Measurements from ENCODE around the gene ARL2BP. TPM values are rescaled to one million over a fixed set of nuclear protein-coding genes. Genes with fewer than 3 reads are reported as not detected.

The ARL2BP gene
- total RNA-seq, 4 donors from 2014 or later: 27.8 to 66.2 (median 51.0) TPM

GRCh38 chr16:57297856-57298255 is 52.8 kb downstream of the ARL2BP start:
- Histone ChIP-seq H3K36me3 (no peaks in the 10 kb centered on the region), H3K9me3 (no peaks in the 10 kb centered on the region), H3K27me3 (no peaks in the 10 kb centered on the region), H3K4me3 (no peak overlapping the region), H3K27ac (no peak overlapping the region), H3K4me1 (peaks cover 20% of the 10 kb centered on the region)
- 74% methylated on average over 13 of the region's 13 CpGs for WGBS
- peak in 1 of 2 donors; percentile 55 for DNase-seq (ENCODE audit: low spot score in 2 of 2)
- TF ChIP-seq POLR2AphosphoS5 (IDR thresholded peaks at IDR 0.05) (no peak), EP300 (IDR thresholded peaks at IDR 0.05) (no peak), POLR2A (IDR thresholded peaks at IDR 0.05) (no peak), CTCF (IDR thresholded peaks at IDR 0.05) (no peak)

GRCh38 chr16:57299009-57299718 is 54.1 kb downstream of the ARL2BP start:
- TF ChIP-seq CTCF (IDR thresholded peaks at IDR 0.05) (peak in 1 of 2 donors; percentile 33), EP300 (IDR thresholded peaks at IDR 0.05) (no peak)
- peak overlapping the region; percentile 48 for H3K4me3 ChIP-seq
- no peaks in the 10 kb centered on the region for H3K9me3 ChIP-seq
- peak in 1 of 2 donors; percentile 89 for DNase-seq (ENCODE audit: low spot score in 2 of 2)
- H3K36me3 ChIP-seq: no peaks in the 10 kb centered on the region
- 21% methylated on average over 14 of the region's 14 CpGs for WGBS
- no peaks in the 10 kb centered on the region for H3K27me3 ChIP-seq
- peak overlapping the region; percentile 87 for H3K27ac ChIP-seq
- H3K4me1 ChIP-seq: peaks cover 20% of the 10 kb centered on the region

DNA sequence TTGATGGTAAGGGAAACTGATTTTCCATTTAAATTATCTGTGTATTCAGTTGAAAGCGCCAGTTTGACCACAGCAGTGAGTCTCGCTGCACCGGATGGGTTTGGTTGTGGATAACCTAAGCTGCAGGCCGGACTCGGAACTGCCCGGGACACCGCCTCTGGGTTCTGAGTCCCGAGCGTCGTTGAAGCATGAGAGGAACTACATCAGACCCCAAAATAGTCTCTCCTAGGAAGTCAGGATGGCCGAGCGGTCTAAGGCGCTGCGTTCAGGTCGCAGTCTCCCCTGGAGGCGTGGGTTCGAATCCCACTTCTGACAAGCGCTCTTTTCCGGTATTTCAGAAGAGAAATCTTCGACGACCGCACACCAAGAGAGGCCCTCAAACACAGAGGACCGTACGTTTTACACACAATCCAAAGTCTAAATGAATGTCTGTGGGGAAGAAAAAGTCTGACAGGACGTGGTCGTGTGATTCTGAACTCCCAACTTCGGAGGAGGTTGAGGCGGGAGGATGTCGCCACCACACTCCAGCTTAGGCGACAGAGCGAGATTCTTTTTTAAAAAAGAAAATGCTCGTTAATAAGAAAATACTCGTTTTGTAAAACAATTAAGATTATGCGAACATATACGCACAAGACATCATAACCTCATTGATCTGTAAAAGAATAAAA is 54.8 kb downstream of the ARL2BP start:
- Histone ChIP-seq H3K9me3 (no peaks in the 10 kb centered on the region), H3K27me3 (no peaks in the 10 kb centered on the region), H3K36me3 (no peaks in the 10 kb centered on the region), H3K4me1 (peaks cover 24% of the 10 kb centered on the region), H3K4me3 (peak overlapping the region; percentile 48), H3K27ac (peak overlapping the region; percentile 87)
- peak in 2 of 3 donors; percentile 24 to 87 for TF ChIP-seq POLR2AphosphoS5 (IDR thresholded peaks at IDR 0.05)
- no peak for TF ChIP-seq POLR2A (IDR thresholded peaks at IDR 0.05)
- TF ChIP-seq CTCF (IDR thresholded peaks at IDR 0.05): peak in 1 of 2 donors; percentile 1
- TF ChIP-seq EP300 (IDR thresholded peaks at IDR 0.05): no peak
- DNase-seq (ENCODE audit: low spot score in 2 of 2): peak; percentile 94
- WGBS: under 1% methylated on average over 35 of the region's 35 CpGs

DNA sequence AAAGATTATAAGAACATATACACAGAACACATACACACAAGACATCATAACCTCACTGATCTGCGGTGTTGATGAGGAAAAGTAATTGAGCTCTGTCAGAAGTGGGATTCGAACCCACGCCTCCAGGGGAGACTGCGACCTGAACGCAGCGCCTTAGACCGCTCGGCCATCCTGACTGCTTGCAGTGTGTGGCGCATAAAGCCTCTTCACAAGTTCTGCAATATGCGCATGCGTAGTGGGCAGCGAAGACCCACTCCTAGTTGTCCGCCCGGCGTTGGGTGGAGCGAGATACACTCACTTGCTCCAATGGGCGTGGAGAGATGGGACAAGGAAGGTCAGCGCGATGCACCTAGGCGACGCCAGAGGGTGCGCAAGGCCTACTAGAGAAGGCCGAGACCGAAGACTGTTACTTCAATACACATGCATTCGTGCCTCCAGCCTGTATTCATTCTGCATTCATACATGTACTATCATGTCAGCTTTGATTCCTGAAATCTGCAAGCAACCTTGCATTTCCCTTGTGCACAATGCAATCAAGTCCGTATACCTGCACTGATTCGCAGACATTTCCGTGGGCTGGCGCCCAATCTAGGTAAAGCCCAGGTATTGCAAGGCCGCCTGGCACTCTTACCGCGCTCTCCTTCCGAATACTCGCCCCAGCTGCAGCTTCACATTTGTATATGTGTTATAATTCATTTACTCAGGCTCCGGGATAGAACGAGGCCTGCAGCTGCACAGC is 55.5 kb downstream of the ARL2BP start:
- TF ChIP-seq EP300 (IDR thresholded peaks at IDR 0.05) (no peak), POLR2A (IDR thresholded peaks at IDR 0.05) (no peak), CTCF (IDR thresholded peaks at IDR 0.05) (peak; percentile 97), POLR2AphosphoS5 (IDR thresholded peaks at IDR 0.05) (peak; percentile 63 to 97 (median 81))
- no peaks in the 10 kb centered on the region for H3K36me3 ChIP-seq
- no peaks in the 10 kb centered on the region for H3K27me3 ChIP-seq
- peak overlapping the region; percentile 48 for H3K4me3 ChIP-seq
- no peaks in the 10 kb centered on the region for H3K9me3 ChIP-seq
- peaks cover 25% of the 10 kb centered on the region for H3K4me1 ChIP-seq
- WGBS: 5% methylated on average over 36 of the region's 36 CpGs
- peak overlapping the region; percentile 87 for H3K27ac ChIP-seq
- DNase-seq (ENCODE audit: low spot score in 2 of 2): peak; percentile 99

Data from suprapubic skin (tissue), 4 donors.